ENCODE results near the gene PRKCQ. TPM values are rescaled to one million over a fixed set of nuclear protein-coding genes. Genes with fewer than 3 reads are reported as not detected.

Gene PRKCQ
- total and polyA plus RNA-seq, 2 of the 8 experiments (the other 6 are each of a cell fraction or from before 2014, with no cell fraction given): 9.1 to 22.6 TPM

DNA sequence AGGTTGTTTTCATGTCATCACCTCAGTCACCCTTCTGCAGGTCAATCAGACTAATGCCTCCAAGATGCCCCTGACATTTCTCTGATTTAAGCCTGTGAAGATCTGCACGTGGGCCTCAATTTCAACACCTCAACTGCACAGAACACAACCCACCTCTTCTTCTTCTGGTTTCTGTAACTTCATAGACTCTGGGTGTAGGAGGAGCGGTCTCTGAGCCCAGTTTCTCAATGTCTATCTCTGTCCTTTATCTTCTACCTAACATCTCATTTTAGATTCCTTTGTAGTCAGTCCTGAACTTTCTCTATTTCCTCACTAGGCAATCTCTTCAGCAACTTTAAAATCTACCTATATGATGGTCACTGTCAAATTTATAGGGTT is 85.6 kb downstream of the PRKCQ start:
- Histone ChIP-seq H3K4me1 (replicated peaks in 1 of 4; ENCODE audit: control insufficient read depth in 3 of 4, insufficient read depth in 4 of 4, low read length in 3 of 4) (no peaks in the 10 kb centered on the region), H2BK120ac (replicated peaks; ENCODE audit: low read depth, low read length) (no peak overlapping the region), H2BK12ac (ENCODE audit: low read depth, low read length) (no peak overlapping the region), H2AK5ac (ENCODE audit: low read depth, low read length) (no peak overlapping the region), H3K36me3 (ENCODE audit: control insufficient read depth in 2 of 4, insufficient read depth in 4 of 4, low read length in 3 of 4) (peaks cover 0 to 11% (median 2%) of the 10 kb centered on the region in 4 experiments; a peak in 5 of 8 replicates), H2BK20ac (ENCODE audit: low read length) (no peak overlapping the region), H3K23ac (ENCODE audit: insufficient read length) (no peak overlapping the region), H3K79me2 (ENCODE audit: control insufficient read depth in 1 of 2, insufficient read depth in 2 of 2, low read length in 2 of 2) (no peaks in the 10 kb centered on the region), H2BK5ac (ENCODE audit: low read depth, low read length) (no peak overlapping the region), H4K8ac (ENCODE audit: extremely low read depth, insufficient read depth, low read length) (no peak overlapping the region), H3K79me1 (ENCODE audit: low read depth, low read length) (no peaks in the 10 kb centered on the region), H3K4me2 (ENCODE audit: insufficient read depth in 1 of 2, low read depth in 2 of 2, low read length in 2 of 2) (no peak overlapping the region), H3K14ac (ENCODE audit: insufficient read length) (no peak overlapping the region), H2AFZ (ENCODE audit: low read length) (no peak overlapping the region), H3K4me3 (ENCODE audit: extremely low read depth in 1 of 4, insufficient read depth in 2 of 4, low read depth in 3 of 4, low read length in 4 of 4) (no peak overlapping the region), H3K4ac (replicated peaks; ENCODE audit: insufficient read length, low read depth, low read length) (no peak overlapping the region), H2BK15ac (ENCODE audit: low read length) (no peak overlapping the region), H4K91ac (replicated peaks; ENCODE audit: insufficient read length, low read length) (no peak overlapping the region), H3K23me2 (ENCODE audit: low read depth, low read length) (no peaks in the 10 kb centered on the region), H3K27me3 (replicated peaks in 1 of 4; ENCODE audit: control insufficient read depth in 3 of 4, extremely low read depth in 1 of 4, insufficient read depth in 3 of 4, low read length in 3 of 4) (no peaks in the 10 kb centered on the region), H3K9me3 (ENCODE audit: insufficient read depth in 2 of 2, low read depth in 1 of 2, low read length in 1 of 2) (no peaks in the 10 kb centered on the region), H4K5ac (ENCODE audit: insufficient read length, low read depth, low read length) (no peak overlapping the region), H3K56ac (replicated peaks; ENCODE audit: insufficient read length, low read depth, low read length) (no peak overlapping the region), H3K18ac (ENCODE audit: extremely low read depth, low read length) (no peak overlapping the region), H3K9ac (replicated peaks in 1 of 4; ENCODE audit: extremely low read depth in 1 of 4, low read depth in 3 of 4, low read length in 3 of 4) (no peak overlapping the region), H3K27ac (ENCODE audit: low read depth, low read length) (no peak overlapping the region), H4K20me1 (replicated peaks in 1 of 2; ENCODE audit: control insufficient read depth in 1 of 2, insufficient read depth in 2 of 2, low read length in 2 of 2) (peaks cover 0 to 1% of the 10 kb centered on the region in 2 experiments)
- no peak for TF ChIP-seq KDM4A (IDR thresholded peaks at IDR 0.05; ENCODE audit: low read depth, low read length, severe bottlenecking)
- TF ChIP-seq CHD2 (IDR thresholded peaks at IDR 0.05; ENCODE audit: low read length): no peak
- TF ChIP-seq SIN3A (conservative IDR thresholded peaks at IDR 0.05 in 1 of 2, IDR thresholded peaks at IDR 0.05 in 1 of 2; ENCODE audit: low read depth in 1 of 2, low read length in 2 of 2): no peak
- TF ChIP-seq RFX5 (IDR thresholded peaks at IDR 0.05; ENCODE audit: borderline replicate concordance, low read depth, low read length): no peak
- ChIA-PET CTCF (ENCODE audit: partially characterized antibody) (interaction anchor here (1.2 to 2.0 kb wide), 3 partner anchors 11 to 153 kb away, joined by 4 to 8 read pairs (median 4); no protein-coding TSS in a partner anchor), POLR2A (ENCODE audit: partially characterized antibody) (no interaction called here)
- 70% methylated on average over 2 of the region's 2 CpGs; no CpG with 5 or more reads in 1 of the 2 experiments for WGBS, 2 experiments (ENCODE audit: extremely low coverage in 1 of 2, insufficient coverage in 1 of 2, insufficient read length in 1 of 2, insufficient replicate concordance in 2 of 2, low coverage in 1 of 2, low lambda C conversion rate in 2 of 2, missing lambda C conversion rate in 1 of 2)
- DNase-seq (ENCODE audit: low read depth in 1 of 2, low spot score in 2 of 2) (no peak), FAIRE-seq (no peak)
